Nephron progenitor cell (in vitro differentiated cells): ENCODE results near the gene CASKIN2.

ENCODE experiments used
- DNase-seq: peaks from one replicate; pipeline ENCODE4 v3.0.0; 2021
- H3K27ac Mint-ChIP-seq: 2 replicates; pipeline ENCODE4 v1.8.0; 2021; ENCODE audit warnings: mild to moderate bottlenecking, moderate library complexity, mixed read lengths
- H3K27me3 Mint-ChIP-seq: 2 replicates; pipeline ENCODE4 v1.8.0; 2021; ENCODE audit warnings: mild to moderate bottlenecking, low read depth, mixed read lengths; ENCODE audit not compliant: poor library complexity
- H3K36me3 Mint-ChIP-seq: 2 replicates; pipeline ENCODE4 v1.8.0; 2021; ENCODE audit warnings: low read depth, mixed read lengths
- H3K4me1 Mint-ChIP-seq: 2 replicates; pipeline ENCODE4 v1.8.0; 2021; ENCODE audit warnings: mixed read lengths
- H3K4me3 Mint-ChIP-seq: 2 replicates; pipeline ENCODE4 v1.8.0; 2021; ENCODE audit warnings: mild to moderate bottlenecking, moderate library complexity, mixed read lengths
- H3K9me3 Mint-ChIP-seq: 2 replicates; pipeline ENCODE4 v1.8.0; 2021; ENCODE audit warnings: mild to moderate bottlenecking, moderate library complexity, mixed read lengths
- TF ChIP-seq, protein P1 (sequence below): fragments of 200-600 bp; sonication (generic); IDR thresholded peaks from 2 replicates; pipeline ENCODE4 v1.5.0; 2021; ENCODE audit warnings: antibody characterized with exemption

The CASKIN2 gene

GRCh38 chr17:75489511-75489955, 25.8 kb downstream of the CASKIN2 start:
- no peak for DNase-seq
- Mint-ChIP-seq H3K27ac (peak overlapping the region; percentile 74), H3K9me3 (no peaks in the 10 kb centered on the region)

GRCh38 chr17:75488693-75489510, 26.4 kb downstream of the CASKIN2 start:
- H3K9me3 Mint-ChIP-seq, result no peaks in the 10 kb centered on the region
- no peak overlapping the region for H3K4me3 Mint-ChIP-seq
- peaks cover 22% of the 10 kb centered on the region for H3K4me1 Mint-ChIP-seq
- DNase-seq, result no peak
- H3K36me3 Mint-ChIP-seq, result no peaks in the 10 kb centered on the region
- peak overlapping the region; percentile 64 for H3K27ac Mint-ChIP-seq
- H3K27me3 Mint-ChIP-seq, result peaks cover 7% of the 10 kb centered on the region
- TF ChIP-seq, protein P1, sequence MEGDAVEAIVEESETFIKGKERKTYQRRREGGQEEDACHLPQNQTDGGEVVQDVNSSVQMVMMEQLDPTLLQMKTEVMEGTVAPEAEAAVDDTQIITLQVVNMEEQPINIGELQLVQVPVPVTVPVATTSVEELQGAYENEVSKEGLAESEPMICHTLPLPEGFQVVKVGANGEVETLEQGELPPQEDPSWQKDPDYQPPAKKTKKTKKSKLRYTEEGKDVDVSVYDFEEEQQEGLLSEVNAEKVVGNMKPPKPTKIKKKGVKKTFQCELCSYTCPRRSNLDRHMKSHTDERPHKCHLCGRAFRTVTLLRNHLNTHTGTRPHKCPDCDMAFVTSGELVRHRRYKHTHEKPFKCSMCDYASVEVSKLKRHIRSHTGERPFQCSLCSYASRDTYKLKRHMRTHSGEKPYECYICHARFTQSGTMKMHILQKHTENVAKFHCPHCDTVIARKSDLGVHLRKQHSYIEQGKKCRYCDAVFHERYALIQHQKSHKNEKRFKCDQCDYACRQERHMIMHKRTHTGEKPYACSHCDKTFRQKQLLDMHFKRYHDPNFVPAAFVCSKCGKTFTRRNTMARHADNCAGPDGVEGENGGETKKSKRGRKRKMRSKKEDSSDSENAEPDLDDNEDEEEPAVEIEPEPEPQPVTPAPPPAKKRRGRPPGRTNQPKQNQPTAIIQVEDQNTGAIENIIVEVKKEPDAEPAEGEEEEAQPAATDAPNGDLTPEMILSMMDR, result no peak

More at GRCh38 chr17:75489511-75489955, 25.8 kb downstream of the CASKIN2 start:
- Mint-ChIP-seq H3K36me3 (no peaks in the 10 kb centered on the region), H3K4me3 (no peak overlapping the region), H3K27me3 (peaks cover 7% of the 10 kb centered on the region), H3K4me1 (peaks cover 21% of the 10 kb centered on the region)
- TF ChIP-seq, protein P1, result no peak

- H3K4me1 Mint-ChIP-seq, result peaks cover 33% of the 10 kb centered on the region
- no peaks in the 10 kb centered on the region for H3K9me3 Mint-ChIP-seq
- no peak for DNase-seq
- no peaks in the 10 kb centered on the region for H3K36me3 Mint-ChIP-seq
- H3K27me3 Mint-ChIP-seq, result peaks cover 7% of the 10 kb centered on the region
- H3K4me3 Mint-ChIP-seq, result no peak overlapping the region
- TF ChIP-seq, protein P1, result no peak
- H3K27ac Mint-ChIP-seq, result peak overlapping the region; percentile 91
These were observed 27.8 kb downstream of the CASKIN2 start for GRCh38 chr17:75487351-75488070.

- DNase-seq, result no peak
- Mint-ChIP-seq H3K27me3 (peaks cover 7% of the 10 kb centered on the region), H3K9me3 (no peaks in the 10 kb centered on the region), H3K36me3 (no peaks in the 10 kb centered on the region), H3K27ac (peak overlapping the region; percentile 91), H3K4me3 (no peak overlapping the region), H3K4me1 (peaks cover 36% of the 10 kb centered on the region)
- TF ChIP-seq, protein P1, result no peak
These were observed 28.4 kb downstream of the CASKIN2 start for GRCh38 chr17:75486951-75487350.

GRCh38 chr17:75486151-75486550, 29.2 kb downstream of the CASKIN2 start:
- peaks cover 44% of the 10 kb centered on the region for H3K4me1 Mint-ChIP-seq
- H3K27me3 Mint-ChIP-seq, result peaks cover 7% of the 10 kb centered on the region
- TF ChIP-seq, protein P1, result no peak
- no peak for DNase-seq
- H3K36me3 Mint-ChIP-seq, result no peaks in the 10 kb centered on the region
- H3K4me3 Mint-ChIP-seq, result no peak overlapping the region
- no peaks in the 10 kb centered on the region for H3K9me3 Mint-ChIP-seq
- no peak overlapping the region for H3K27ac Mint-ChIP-seq
